ENCODE measurements around the gene ANXA3. TPM values are rescaled to one million over a fixed set of nuclear protein-coding genes. Genes with fewer than 3 reads are reported as not detected.
"Not testable (repeated sequence)": the region's sequence is repeated elsewhere in the genome, so short reads cannot be mapped to it uniquely, and the experiment has no call there.

ANXA3 gene
- 10 to 100 TPM in 5 of 12 donors, 1 to 10 TPM in 6, not detected in 1; 6.7 to 70.7 (median 8.7) TPM for polyA plus RNA-seq (ENCODE audit: insufficient read length in 12 of 12)
- long read RNA-seq, donor 1, transcript ANXA3-201 (13 exons, 1,657 nt): major isoform, 41 of 60 reads
- long read RNA-seq, donor 1, transcript ANXA3-204 (4 exons, 832 nt): minor isoform, 7 of 60 reads
- long read RNA-seq, donor 1, partial matches to known transcripts: 6 of 60 reads
- long read RNA-seq, donor 1, other reads (novel, unspliced or antisense): 0 of 60 reads
- long read RNA-seq, donor 2, partial matches to known transcripts: 0 of 4 reads
- long read RNA-seq, donor 2, other reads (novel, unspliced or antisense): 0 of 4 reads
- long read RNA-seq, donor 3, partial matches to known transcripts: 0 of 2 reads
- long read RNA-seq, donor 3, other reads (novel, unspliced or antisense): 0 of 2 reads
- long read RNA-seq, donor 4, partial matches to known transcripts: 0 of 1 reads
- long read RNA-seq, donor 4, other reads (novel, unspliced or antisense): 0 of 1 reads
- long read RNA-seq, donor 5, partial matches to known transcripts: 0 of 4 reads
- long read RNA-seq, donor 5, other reads (novel, unspliced or antisense): 0 of 4 reads
- long read RNA-seq, donor 6, partial matches to known transcripts: 0 of 1 reads
- long read RNA-seq, donor 6, other reads (novel, unspliced or antisense): 0 of 1 reads
- long read RNA-seq, donor 7, partial matches to known transcripts: 0 of 4 reads
- long read RNA-seq, donor 7, other reads (novel, unspliced or antisense): 0 of 4 reads
- long read RNA-seq, donor 8, partial matches to known transcripts: 0 of 2 reads
- long read RNA-seq, donor 8, other reads (novel, unspliced or antisense): 0 of 2 reads
- long read RNA-seq, donor 9, partial matches to known transcripts: 0 of 3 reads
- long read RNA-seq, donor 9, other reads (novel, unspliced or antisense): 0 of 3 reads
- long read RNA-seq, donor 10, partial matches to known transcripts: 0 of 2 reads
- long read RNA-seq, donor 10, other reads (novel, unspliced or antisense): 0 of 2 reads
- long read RNA-seq, donor 11, partial matches to known transcripts: 0 of 4 reads
- long read RNA-seq, donor 11, other reads (novel, unspliced or antisense): 0 of 4 reads

GRCh38 chr4:78551420-78552351 lies at the start of gene ANXA3:
TSS of gene ANXA3 (plus strand) at chr4:78551770. CDS start at chr4:78554474, 2,704 bp downstream.
- no peak for DNase-seq

- DNase-seq: not testable (repeated sequence)
Observed at GRCh38 chr4:78506260-78506659, 45.3 kb upstream of the ANXA3 start.

- DNase-seq: no peak
Observed at GRCh38 chr4:78509043-78509442, 42.5 kb upstream of the ANXA3 start.

GRCh38 chr4:78510108-78510507 lies 41.5 kb upstream of the ANXA3 start:
- DNase-seq: no peak

GRCh38 chr4:78510681-78511080 lies 40.9 kb upstream of the ANXA3 start:
- DNase-seq: no peak

GRCh38 chr4:78512357-78512920 lies 39.1 kb upstream of the ANXA3 start:
- no peak for DNase-seq

GRCh38 chr4:78513411-78513975 lies 38.1 kb upstream of the ANXA3 start:
- DNase-seq: no peak

GRCh38 chr4:78517050-78517652 lies 34.4 kb upstream of the ANXA3 start:
- DNase-seq: peak; percentile 33

- DNase-seq: no peak
Observed at GRCh38 chr4:78518561-78518960, 33.0 kb upstream of the ANXA3 start.

GRCh38 chr4:78519962-78520361 lies 31.6 kb upstream of the ANXA3 start:
- DNase-seq: no peak

- DNase-seq: peak; percentile 49
Observed at GRCh38 chr4:78520808-78521226, 30.8 kb upstream of the ANXA3 start.

- DNase-seq: no peak
Observed at GRCh38 chr4:78524009-78524408, 27.6 kb upstream of the ANXA3 start.

GRCh38 chr4:78525559-78525958 lies 26.0 kb upstream of the ANXA3 start:
- no peak for DNase-seq

- no peak for DNase-seq
Observed at GRCh38 chr4:78527103-78527502, 24.5 kb upstream of the ANXA3 start.

GRCh38 chr4:78527555-78527954 lies 24.0 kb upstream of the ANXA3 start:
- DNase-seq: no peak

GRCh38 chr4:78528327-78528726 lies 23.2 kb upstream of the ANXA3 start:
- DNase-seq: no peak

GRCh38 chr4:78529569-78530209 lies 21.9 kb upstream of the ANXA3 start:
- no peak for DNase-seq

GRCh38 chr4:78532046-78532445 lies 19.5 kb upstream of the ANXA3 start:
- DNase-seq: no peak

- no peak for DNase-seq
Observed at GRCh38 chr4:78533854-78534253, 17.7 kb upstream of the ANXA3 start.

All from muscle of arm (tissue), 14 donors.